ENCODE data around the gene SAYSD1. TPM values are rescaled to one million over a fixed set of nuclear protein-coding genes. Genes with fewer than 3 reads are reported as not detected.

Gene SAYSD1
- total and polyA plus RNA-seq, 2 experiments from 2014 or later: 8.2 to 10.0 TPM

DNA sequence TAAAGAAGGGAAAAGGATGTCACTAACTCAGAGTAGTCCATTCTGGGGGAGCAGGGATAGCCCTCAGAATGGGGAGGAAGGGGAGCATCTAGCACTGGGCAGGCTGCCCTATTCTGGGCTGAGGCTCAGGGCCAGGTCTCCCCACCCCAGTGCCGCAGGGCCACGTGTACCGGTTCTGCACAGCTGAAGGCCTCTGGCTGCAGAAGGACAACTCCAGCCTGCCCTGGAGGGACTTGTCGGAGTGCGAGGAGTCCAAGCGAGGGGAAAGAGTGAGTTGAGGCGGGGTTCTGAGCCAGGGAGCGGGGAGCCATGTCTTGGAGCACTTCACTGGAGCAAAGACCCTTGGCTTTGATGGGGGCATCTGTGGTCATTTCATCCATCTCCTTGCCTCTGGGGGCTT, 49.4 kb downstream of the SAYSD1 start (continued):
- TF ChIP-seq ZNF462 (CRISPR knock-in tag; IDR thresholded peaks at IDR 0.05) (no peak), EZH2phosphoT487 (IDR thresholded peaks at IDR 0.05; ENCODE audit: unreplicated experiment) (no peak), JUNB (IDR thresholded peaks at IDR 0.05; ENCODE audit: unreplicated experiment) (no peak), CREB1 (CRISPR knock-in tag; IDR thresholded peaks at IDR 0.05; ENCODE audit: low read depth) (no peak), NANOG (IDR thresholded peaks at IDR 0.05; ENCODE audit: borderline replicate concordance) (no peak), POLR2AphosphoS5 (IDR thresholded peaks at IDR 0.05; ENCODE audit: low read depth) (no peak)
- TF ChIP-seq, protein P1, sequence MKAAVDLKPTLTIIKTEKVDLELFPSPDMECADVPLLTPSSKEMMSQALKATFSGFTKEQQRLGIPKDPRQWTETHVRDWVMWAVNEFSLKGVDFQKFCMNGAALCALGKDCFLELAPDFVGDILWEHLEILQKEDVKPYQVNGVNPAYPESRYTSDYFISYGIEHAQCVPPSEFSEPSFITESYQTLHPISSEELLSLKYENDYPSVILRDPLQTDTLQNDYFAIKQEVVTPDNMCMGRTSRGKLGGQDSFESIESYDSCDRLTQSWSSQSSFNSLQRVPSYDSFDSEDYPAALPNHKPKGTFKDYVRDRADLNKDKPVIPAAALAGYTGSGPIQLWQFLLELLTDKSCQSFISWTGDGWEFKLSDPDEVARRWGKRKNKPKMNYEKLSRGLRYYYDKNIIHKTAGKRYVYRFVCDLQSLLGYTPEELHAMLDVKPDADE (IDR thresholded peaks at IDR 0.05): no peak
- TF ChIP-seq, protein P2, sequence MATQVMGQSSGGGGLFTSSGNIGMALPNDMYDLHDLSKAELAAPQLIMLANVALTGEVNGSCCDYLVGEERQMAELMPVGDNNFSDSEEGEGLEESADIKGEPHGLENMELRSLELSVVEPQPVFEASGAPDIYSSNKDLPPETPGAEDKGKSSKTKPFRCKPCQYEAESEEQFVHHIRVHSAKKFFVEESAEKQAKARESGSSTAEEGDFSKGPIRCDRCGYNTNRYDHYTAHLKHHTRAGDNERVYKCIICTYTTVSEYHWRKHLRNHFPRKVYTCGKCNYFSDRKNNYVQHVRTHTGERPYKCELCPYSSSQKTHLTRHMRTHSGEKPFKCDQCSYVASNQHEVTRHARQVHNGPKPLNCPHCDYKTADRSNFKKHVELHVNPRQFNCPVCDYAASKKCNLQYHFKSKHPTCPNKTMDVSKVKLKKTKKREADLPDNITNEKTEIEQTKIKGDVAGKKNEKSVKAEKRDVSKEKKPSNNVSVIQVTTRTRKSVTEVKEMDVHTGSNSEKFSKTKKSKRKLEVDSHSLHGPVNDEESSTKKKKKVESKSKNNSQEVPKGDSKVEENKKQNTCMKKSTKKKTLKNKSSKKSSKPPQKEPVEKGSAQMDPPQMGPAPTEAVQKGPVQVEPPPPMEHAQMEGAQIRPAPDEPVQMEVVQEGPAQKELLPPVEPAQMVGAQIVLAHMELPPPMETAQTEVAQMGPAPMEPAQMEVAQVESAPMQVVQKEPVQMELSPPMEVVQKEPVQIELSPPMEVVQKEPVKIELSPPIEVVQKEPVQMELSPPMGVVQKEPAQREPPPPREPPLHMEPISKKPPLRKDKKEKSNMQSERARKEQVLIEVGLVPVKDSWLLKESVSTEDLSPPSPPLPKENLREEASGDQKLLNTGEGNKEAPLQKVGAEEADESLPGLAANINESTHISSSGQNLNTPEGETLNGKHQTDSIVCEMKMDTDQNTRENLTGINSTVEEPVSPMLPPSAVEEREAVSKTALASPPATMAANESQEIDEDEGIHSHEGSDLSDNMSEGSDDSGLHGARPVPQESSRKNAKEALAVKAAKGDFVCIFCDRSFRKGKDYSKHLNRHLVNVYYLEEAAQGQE (IDR thresholded peaks at IDR 0.05; ENCODE audit: unreplicated experiment): no peak
